K562 (cell line): ENCODE measurements around the gene TBC1D5. TPM values are rescaled to one million over a fixed set of nuclear protein-coding genes. Genes with fewer than 3 reads are reported as not detected.

Experiments used
- ATAC-seq: fragments of 200-7000 bp; cut with Tn5 transposase; 3 replicates; pipeline ENCODE4 v1.9.1; 2020; ENCODE audit warnings: moderate library complexity
- BruUV-seq: library from RNA; stranded (reverse); fragments of 400-500 nt; replicated peaks from 2 replicates; lab custom pipeline; 2021; lab: Mats Ljungman, UMichigan
- CTCF ChIA-PET: fragments of 300-600 bp; formaldehyde crosslinking; extraction: SDS; loops from one replicate; lab custom pipeline; 2021; ENCODE audit warnings: low intra/inter-chr PET ratio; lab: Yijun Ruan, JAX
- POLR2A ChIA-PET: fragments of 300-600, 350-650 bp; sonication (Branson Sonifier 250); formaldehyde crosslinking; extraction: SDS; loops from one replicate; lab custom pipeline; 2021; ENCODE audit warnings: antibody characterized with exemption, inconsistent platforms; lab: Yijun Ruan, JAX
- DNase-seq, 4 experiments: peaks; one replicate each; pipeline versions ENCODE4 v3.0.0 to v3.0.0-alpha.2; 2011 to 2018; ENCODE audit warnings: low spot score in 3 of 4, mixed read lengths in 3 of 4; ENCODE audit errors: extremely low read depth in 1 of 4
- FAIRE-seq: peaks from 2 replicates; lab custom pipeline; 2011; peaks lifted over from hg19 to GRCh38; lab: Jason Lieb, UNC
- H2AFZ ChIP-seq: 2 replicates; pipeline ENCODE4 v1.6.0; 2011; ENCODE audit warnings: low read depth, low read length, control low read depth, inconsistent platforms
- H3K27ac ChIP-seq: fragments of 200-600 bp; 3 replicates; pipeline ENCODE4 v1.8.0; 2011; ENCODE audit warnings: low read depth, mild to moderate bottlenecking, control low read depth, inconsistent platforms, low read length, moderate library complexity, mixed read lengths; ENCODE audit errors: extremely low read depth
- H3K27me3 ChIP-seq, 2 experiments: fragments of 300-600 bp in 1 of 2; 2 replicates in 1 of 2; 3 replicates in 1 of 2; pipeline versions ENCODE4 v1.6.0 to v1.8.0; 2011; ENCODE audit warnings: inconsistent platforms in 2 of 2, low read length in 2 of 2, mild to moderate bottlenecking in 1 of 2, mixed read lengths in 1 of 2, moderate library complexity in 1 of 2; ENCODE audit not compliant: control insufficient read depth in 2 of 2, insufficient read depth in 2 of 2
- H3K36me3 ChIP-seq: fragments of 300-600 bp; 3 replicates; pipeline ENCODE4 v1.8.0; 2011; ENCODE audit warnings: mild to moderate bottlenecking, low read length, inconsistent platforms; ENCODE audit not compliant: control insufficient read depth, insufficient read depth
- H3K4me1 ChIP-seq, 2 experiments: fragments of 200-600 bp in 1 of 2; replicated peaks in 1 of 2; 2 replicates in 1 of 2; 3 replicates in 1 of 2; pipeline versions ENCODE4 v1.5.1 to v1.8.0; 2011; ENCODE audit warnings: inconsistent platforms in 2 of 2, low read length in 2 of 2, mild to moderate bottlenecking in 1 of 2, mixed read lengths in 1 of 2, moderate library complexity in 1 of 2; ENCODE audit not compliant: control insufficient read depth in 2 of 2, insufficient read depth in 2 of 2
- H3K4me2 ChIP-seq: 2 replicates; pipeline ENCODE4 v1.6.1; 2011; ENCODE audit warnings: low read length, control low read depth, inconsistent platforms, mixed read lengths; ENCODE audit not compliant: insufficient read depth
- H3K4me3 ChIP-seq: fragments of 200-600 bp; sonication (generic), shearing (Covaris generic); 2 replicates; pipeline ENCODE4 v1.5.1; 2016; ENCODE audit warnings: control low read depth, inconsistent platforms
- H3K79me2 ChIP-seq: fragments of 200-600 bp; 3 replicates; pipeline ENCODE4 v1.8.0; 2011; ENCODE audit warnings: low read length, inconsistent platforms; ENCODE audit not compliant: control insufficient read depth, insufficient read depth
- H3K9ac ChIP-seq, 2 experiments: 2 replicates each; pipeline versions ENCODE4 v1.6.0 to v1.6.1; 2011; ENCODE audit warnings: low read depth in 2 of 2, low read length in 2 of 2, control low read depth in 1 of 2, inconsistent platforms in 1 of 2, mild to moderate bottlenecking in 1 of 2, mixed read lengths in 1 of 2; ENCODE audit not compliant: insufficient read depth in 1 of 2
- H3K9me1 ChIP-seq: one replicate; pipeline ENCODE4 v1.6.0; 2011; ENCODE audit warnings: inconsistent platforms, mild to moderate bottlenecking, low read length, moderate library complexity; ENCODE audit not compliant: control insufficient read depth, insufficient read depth
- H3K9me3 ChIP-seq: replicated peaks from 2 replicates; pipeline ENCODE4 v1.5.1; 2011; ENCODE audit warnings: low read depth, low read length, inconsistent platforms; ENCODE audit not compliant: control insufficient read depth, insufficient read depth
- H4K20me1 ChIP-seq: replicated peaks from 2 replicates; pipeline ENCODE4 v1.6.1; 2011; ENCODE audit warnings: low read length, inconsistent platforms, mixed read lengths; ENCODE audit not compliant: control insufficient read depth, insufficient read depth
- E2F3 ChIP-seq: fragments of 250-450 bp; sonication (Bioruptor Pico); IDR thresholded peaks from 2 replicates; pipeline ENCODE4 v1.4.0; 2020; ENCODE audit warnings: mild to moderate bottlenecking
- TEAD4 ChIP-seq, 2 experiments: sonication (generic) in 1 of 2; formaldehyde crosslinking in 1 of 2; IDR thresholded peaks; 2 replicates each; pipeline versions ENCODE4 v1.6.1 to v1.8.0; 2012 to 2022; ENCODE audit warnings: borderline replicate concordance in 1 of 2, inconsistent platforms in 1 of 2, low read length in 1 of 2, mild to moderate bottlenecking in 1 of 2, missing genetic modification reagents in 1 of 2
- ZKSCAN3 ChIP-seq: fragments of 250-450 bp; sonication (Bioruptor Pico); IDR thresholded peaks from 2 replicates; pipeline ENCODE4 v1.4.0; 2020
- ZNF140 ChIP-seq: fragments of 250-450 bp; sonication (Bioruptor Pico); IDR thresholded peaks from 2 replicates; pipeline ENCODE4 v1.8.0; 2021; ENCODE audit warnings: moderate library complexity, mild to moderate bottlenecking, inconsistent platforms
- ZNF764 ChIP-seq: fragments of 250-450 bp; sonication (Bioruptor Pico); IDR thresholded peaks from 2 replicates; pipeline ENCODE4 v1.4.0; 2020; ENCODE audit warnings: low read depth, mild to moderate bottlenecking, moderate library complexity
- WGBS: fragments of 100-300 bp; shearing (Covaris generic); methylation state at CpG from one replicate; pipeline ENCODE4 v1.1.6; 2016; ENCODE audit warnings: low coverage, mixed read lengths; ENCODE audit not compliant: insufficient coverage; ENCODE audit errors: missing lambda C conversion rate; 5-methylcytosine and 5-hydroxymethylcytosine counted together
- in situ Hi-C: fragments of 300-500 bp; cut with MboI; formaldehyde crosslinking; loops from 4 replicates; pipeline ENCODE4 v1.15.0; 2018; ENCODE audit warnings: inconsistent platforms, mixed read lengths
- intact Hi-C: fragments of 100-400 bp; cut with micrococcal nuclease; formaldehyde crosslinking; loops from 2 replicates; pipeline ENCODE4 v1.14.2; 2022
- polyA plus RNA-seq, 8 experiments: library from polyadenylated mRNA; depleted of rRNA in 4 of 8; stranded (reverse) in 5 of 8; unstranded in 3 of 8; fragments of >200 nt; fragmentation: Nextera tagmentation in 2 of 8; fragmentation: Illumina TruSeq in 1 of 8; extraction: Ambion mirVana in 2 of 8; extraction: Trizol in 1 of 8; gene quantifications; 2 replicates each; pipeline versions ENCODE4 v1.2.1 to v1.2.3, GENCODE V29; 2011 to 2014; ENCODE audit warnings: inconsistent platforms in 1 of 8, missing spikeins in 1 of 8
- total RNA-seq, 7 experiments: library from RNA; depleted of rRNA in 6 of 7; stranded (reverse); fragments of >200 nt in 6 of 7; fragmentation: Illumina TruSeq in 2 of 7; extraction: Trizol in 2 of 7; gene quantifications; 2 replicates each; pipeline versions ENCODE4 v1.2.1 to v1.2.3, GENCODE V29; 2011 to 2021; ENCODE audit warnings: low replicate concordance in 1 of 7
- TF ChIP-seq, protein P1 (sequence below): fragments of 450-650 bp; IDR thresholded peaks from 2 replicates; pipeline ENCODE4 v1.6.1; 2014; ENCODE audit warnings: low read depth, mild to moderate bottlenecking, moderate library complexity, borderline replicate concordance

TBC1D5 gene
- total and polyA plus RNA-seq, 9 of the 15 experiments (the other 6 are each of a cell fraction or from before 2014, with no cell fraction given), result 2.9 to 38.1 (median 25.6) TPM

DNA sequence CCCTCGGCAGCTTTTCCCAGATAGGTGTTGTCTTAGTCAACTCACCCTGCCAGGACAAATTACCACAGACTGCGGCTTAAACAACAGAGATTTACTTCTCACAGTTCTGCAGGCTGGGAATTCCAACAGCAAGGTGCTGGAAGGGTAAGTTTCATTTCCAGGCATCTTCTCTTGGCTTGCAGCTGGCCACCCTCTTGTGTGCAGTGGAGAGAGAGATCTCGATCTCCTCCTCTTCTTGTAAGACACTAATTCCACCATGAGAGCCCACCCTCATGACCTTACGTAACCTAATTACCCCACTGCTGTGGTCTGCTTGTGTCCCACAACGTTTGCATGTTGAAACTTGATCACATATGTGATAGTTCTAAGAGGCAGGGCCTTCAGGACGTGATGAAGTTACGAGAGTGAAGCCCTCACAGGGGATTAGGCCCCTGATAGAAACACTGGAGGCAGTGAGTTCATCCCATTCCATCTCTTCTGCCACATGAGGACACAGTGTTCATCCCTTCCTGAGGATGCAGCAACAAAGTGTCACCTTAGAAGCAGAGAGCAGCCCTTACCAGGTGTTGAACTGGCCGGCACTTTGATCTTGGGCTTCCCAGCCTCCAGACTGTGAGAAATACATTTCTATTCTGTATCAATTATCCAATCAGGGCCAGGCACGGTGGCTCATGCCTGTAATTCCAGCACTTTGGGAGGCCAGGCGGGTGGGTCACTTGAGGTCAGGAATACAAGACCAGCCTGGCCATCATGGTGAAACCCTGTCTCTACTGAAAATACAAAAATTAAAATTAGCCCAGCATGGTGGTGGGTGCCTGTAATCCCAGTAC is 609.9 kb downstream of the TBC1D5 start:
- H3K36me3 ChIP-seq, result no peaks in the 10 kb centered on the region
- H4K20me1 ChIP-seq, result no peaks in the 10 kb centered on the region
- intact Hi-C loops, result no loop called here
- no peak overlapping the region for H3K27ac ChIP-seq
- H3K9me1 ChIP-seq, result no peaks in the 10 kb centered on the region
- WGBS, result 4% methylated on average over 10 of the region's 10 CpGs
- peaks cover 9 to 42% of the 10 kb centered on the region in 2 experiments; a peak in 4 of 5 replicates for H3K27me3 ChIP-seq
- CTCF ChIA-PET, result no interaction called here
- no peak overlapping the region for H3K9ac ChIP-seq
- H3K79me2 ChIP-seq, result no peaks in the 10 kb centered on the region
- ATAC-seq (no peak), FAIRE-seq (no peak), DNase-seq (no peak)
- in situ Hi-C loops, result no loop called here
- POLR2A ChIA-PET, result interaction anchor here (0.7 to 1.2 kb wide), 3 partner anchors 10 to 357 kb away, joined by 3 to 4 read pairs (median 3); no protein-coding TSS in a partner anchor
- H3K4me1 ChIP-seq, result no peaks in the 10 kb centered on the region
- no peak for TF ChIP-seq ZKSCAN3
- TF ChIP-seq, protein P1, sequence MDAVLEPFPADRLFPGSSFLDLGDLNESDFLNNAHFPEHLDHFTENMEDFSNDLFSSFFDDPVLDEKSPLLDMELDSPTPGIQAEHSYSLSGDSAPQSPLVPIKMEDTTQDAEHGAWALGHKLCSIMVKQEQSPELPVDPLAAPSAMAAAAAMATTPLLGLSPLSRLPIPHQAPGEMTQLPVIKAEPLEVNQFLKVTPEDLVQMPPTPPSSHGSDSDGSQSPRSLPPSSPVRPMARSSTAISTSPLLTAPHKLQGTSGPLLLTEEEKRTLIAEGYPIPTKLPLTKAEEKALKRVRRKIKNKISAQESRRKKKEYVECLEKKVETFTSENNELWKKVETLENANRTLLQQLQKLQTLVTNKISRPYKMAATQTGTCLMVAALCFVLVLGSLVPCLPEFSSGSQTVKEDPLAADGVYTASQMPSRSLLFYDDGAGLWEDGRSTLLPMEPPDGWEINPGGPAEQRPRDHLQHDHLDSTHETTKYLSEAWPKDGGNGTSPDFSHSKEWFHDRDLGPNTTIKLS, result no peak
- no peak for TF ChIP-seq TEAD4 (IDR thresholded peaks at IDR 0.05; ENCODE audit: low read length)
- no peak for TF ChIP-seq TEAD4 (CRISPR knock-in tag; IDR thresholded peaks at IDR 0.05; ENCODE audit: borderline replicate concordance)
- no peak for TF ChIP-seq ZNF764 (CRISPR knock-in tag)
- TF ChIP-seq E2F3, result no peak
- no peak for TF ChIP-seq ZNF140
- no peak overlapping the region for H3K4me3 ChIP-seq
- no peak overlapping the region for H3K4me2 ChIP-seq
- H2AFZ ChIP-seq, result no peak overlapping the region
- no peaks in the 10 kb centered on the region for H3K9me3 ChIP-seq
- BruUV-seq, result no TSS peak
